GM19438 (cell line): Measurements from ENCODE around the gene CDH15.

Experiments
- ATAC-seq: cut with Tn5 transposase; IDR thresholded peaks from one replicate; pipeline ENCODE4 v1.9.1; 2021; ENCODE audit warnings: low read depth; ENCODE audit not compliant: unreplicated experiment

The CDH15 gene

DNA sequence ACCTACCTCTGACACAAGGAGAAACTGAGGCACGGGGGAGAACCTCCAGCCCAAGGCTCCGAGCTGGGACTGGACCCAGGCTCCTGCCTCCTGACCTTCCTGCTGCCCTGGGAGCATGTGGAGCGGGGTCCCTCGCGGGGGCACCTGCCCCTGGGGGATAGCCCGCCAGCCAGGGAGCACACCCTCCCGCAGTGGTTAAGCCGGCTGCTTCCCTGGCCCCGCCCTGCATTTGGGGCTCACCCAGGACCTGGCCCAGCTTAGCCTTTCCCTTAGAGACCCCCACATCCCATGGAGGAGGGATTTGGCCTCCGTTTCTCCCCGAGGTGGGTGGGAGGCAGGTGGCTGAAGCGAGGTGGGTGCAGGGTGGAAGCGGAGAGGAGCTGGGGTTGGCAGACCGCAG lies 1.8 kb upstream of the CDH15 start:
- no peak for ATAC-seq

GRCh38 chr16:89170346-89171215 lies 967 bp upstream of the CDH15 start:
- ATAC-seq, result peak; percentile 7

- no peak for ATAC-seq
These were observed 601 bp downstream of the CDH15 start for GRCh38 chr16:89172171-89172527.

GRCh38 chr16:89172528-89173173 lies 1.1 kb downstream of the CDH15 start:
- ATAC-seq, result no peak

- ATAC-seq, result no peak
These were observed 1.8 kb downstream of the CDH15 start for GRCh38 chr16:89173174-89173921.

GRCh38 chr16:89174055-89174827 lies 2.7 kb downstream of the CDH15 start:
- no peak for ATAC-seq

DNA sequence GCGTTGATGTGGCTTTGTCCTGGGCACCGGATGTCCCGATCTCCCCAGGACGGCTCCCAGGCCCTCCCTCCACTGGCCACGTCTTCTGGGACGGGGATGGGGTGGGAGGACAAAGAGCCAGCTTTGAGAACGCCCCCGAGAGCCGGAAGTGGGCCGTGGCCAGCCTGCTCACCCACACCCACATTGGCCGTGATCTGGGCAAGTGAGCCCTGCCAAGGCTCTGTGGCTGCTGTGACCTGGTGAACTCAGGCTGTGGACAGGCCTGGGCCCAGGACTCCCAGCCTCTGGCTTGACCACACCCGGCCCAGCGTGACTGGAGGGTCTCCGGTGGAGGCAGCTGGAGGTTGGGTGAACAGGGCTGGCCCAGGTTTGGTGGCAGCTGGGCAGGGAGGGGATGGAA lies 3.3 kb downstream of the CDH15 start:
- ATAC-seq, result no peak

- ATAC-seq, result no peak
These were observed 4.0 kb downstream of the CDH15 start for GRCh38 chr16:89175280-89176146.

- no peak for ATAC-seq
These were observed 4.7 kb downstream of the CDH15 start for GRCh38 chr16:89176147-89176690.

DNA sequence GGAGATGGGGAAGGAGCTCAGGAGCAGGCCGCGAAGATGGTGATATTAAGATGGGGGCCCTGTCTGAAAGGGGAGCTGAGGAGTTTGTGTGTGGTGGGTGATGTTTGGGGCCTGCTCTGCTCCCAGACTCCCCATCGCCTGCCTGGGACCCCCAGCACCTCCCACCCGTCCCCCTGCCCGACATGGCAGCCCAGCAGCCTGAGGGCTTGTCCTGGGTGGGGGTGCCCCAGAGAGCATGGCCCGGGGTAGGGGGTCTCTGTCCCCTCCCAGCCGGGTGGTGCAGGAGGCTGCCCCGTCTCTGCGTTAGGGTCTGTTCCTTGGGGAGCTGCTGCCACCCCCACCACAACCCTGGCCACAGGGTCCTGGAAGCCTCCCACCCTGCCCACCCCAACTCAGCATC lies 5.2 kb downstream of the CDH15 start:
- ATAC-seq, result no peak

DNA sequence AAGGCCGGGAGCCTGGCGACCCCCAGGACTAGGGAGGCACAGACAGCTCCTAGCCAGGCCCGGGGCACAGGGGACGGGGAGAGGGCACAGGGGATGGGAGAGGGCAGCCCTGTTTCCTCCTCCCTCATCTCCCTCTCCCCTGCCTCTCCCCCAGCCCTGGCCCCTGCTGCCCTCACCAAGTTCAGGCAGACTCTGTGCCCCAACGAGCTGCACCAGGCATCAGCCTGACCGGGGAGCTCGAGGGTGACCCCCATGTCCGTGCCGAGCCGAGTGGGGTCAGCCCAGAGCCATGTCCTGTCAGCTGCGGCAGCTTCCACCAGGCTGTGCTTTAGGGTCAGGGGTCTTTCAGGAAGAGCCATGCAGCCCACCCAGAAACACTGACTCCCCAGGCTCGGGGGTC lies 6.0 kb downstream of the CDH15 start:
- ATAC-seq, result no peak

DNA sequence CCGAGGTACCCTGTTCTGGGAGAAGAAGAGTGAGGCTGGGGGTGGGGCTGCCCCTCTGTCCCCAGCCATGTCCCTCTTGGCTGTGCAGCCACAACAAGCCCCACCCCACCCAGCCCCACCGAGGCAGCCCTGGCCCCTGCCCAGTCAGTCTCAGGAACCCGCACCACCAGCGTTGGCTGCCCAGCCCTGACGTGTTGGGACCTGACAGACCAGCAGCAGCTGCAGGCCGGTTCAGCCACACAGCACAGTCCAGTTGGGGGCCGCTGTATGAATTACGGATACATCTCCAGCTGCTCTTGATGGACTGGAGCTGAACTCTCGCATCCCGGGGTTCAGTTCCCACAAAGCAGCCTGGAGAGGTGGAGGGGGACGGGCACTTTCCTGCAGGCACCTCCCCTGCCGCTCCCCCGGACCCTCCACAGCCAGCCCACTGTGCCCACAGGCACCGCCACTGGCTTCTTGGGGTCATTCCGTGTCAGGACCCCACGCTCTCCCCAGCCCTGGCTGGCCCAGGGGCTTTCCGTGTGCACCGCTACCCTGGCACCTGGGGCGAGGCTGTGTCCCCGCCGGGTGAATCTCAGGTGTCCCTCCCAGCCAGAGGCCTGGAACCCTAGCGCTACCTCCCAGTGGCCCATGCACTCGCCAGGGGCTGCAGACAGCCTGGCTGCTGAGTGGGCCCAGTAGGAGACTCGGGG lies 7.1 kb downstream of the CDH15 start:
- ATAC-seq, result no peak

GRCh38 chr16:89179148-89179484 lies 7.6 kb downstream of the CDH15 start:
- ATAC-seq, result no peak

DNA sequence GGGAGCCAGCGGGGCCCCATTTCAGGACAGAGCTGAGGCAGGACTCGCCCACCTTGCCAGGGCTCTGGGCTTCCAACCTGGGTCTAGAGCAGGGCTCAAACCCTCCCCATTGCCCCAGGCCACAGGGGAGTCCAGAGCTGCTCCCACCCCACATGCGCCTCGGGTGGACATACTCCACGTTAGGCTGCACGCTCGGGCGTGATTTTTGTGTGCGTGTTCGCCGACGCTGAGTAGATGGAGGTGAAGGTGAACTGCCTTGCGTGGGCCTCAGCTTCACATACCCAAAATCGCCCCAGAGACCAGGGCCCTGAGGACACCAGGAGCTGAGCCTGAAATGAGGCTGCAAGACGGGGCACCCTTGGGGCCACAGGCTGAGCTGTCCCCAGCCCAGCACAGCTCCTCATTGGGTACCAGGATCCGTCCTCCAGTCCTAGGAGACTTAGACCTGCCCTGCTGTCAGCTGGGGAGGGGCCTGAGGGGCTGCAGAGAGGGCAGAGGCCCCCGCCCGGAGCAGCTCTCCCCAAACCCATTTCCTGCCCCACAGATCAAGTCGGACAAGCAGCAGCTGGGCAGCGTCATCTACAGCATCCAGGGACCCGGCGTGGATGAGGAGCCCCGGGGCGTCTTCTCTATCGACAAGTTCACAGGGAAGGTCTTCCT lies 8.2 kb downstream of the CDH15 start:
- no peak for ATAC-seq

- ATAC-seq, result no peak
These were observed 11.9 kb downstream of the CDH15 start for GRCh38 chr16:89183463-89183862.

- no peak for ATAC-seq
These were observed 12.6 kb downstream of the CDH15 start for GRCh38 chr16:89183975-89184676.

- ATAC-seq, result no peak
These were observed 13.1 kb downstream of the CDH15 start for GRCh38 chr16:89184677-89184932.
